ENCODE measurements around the gene BMP8B.

DNA sequence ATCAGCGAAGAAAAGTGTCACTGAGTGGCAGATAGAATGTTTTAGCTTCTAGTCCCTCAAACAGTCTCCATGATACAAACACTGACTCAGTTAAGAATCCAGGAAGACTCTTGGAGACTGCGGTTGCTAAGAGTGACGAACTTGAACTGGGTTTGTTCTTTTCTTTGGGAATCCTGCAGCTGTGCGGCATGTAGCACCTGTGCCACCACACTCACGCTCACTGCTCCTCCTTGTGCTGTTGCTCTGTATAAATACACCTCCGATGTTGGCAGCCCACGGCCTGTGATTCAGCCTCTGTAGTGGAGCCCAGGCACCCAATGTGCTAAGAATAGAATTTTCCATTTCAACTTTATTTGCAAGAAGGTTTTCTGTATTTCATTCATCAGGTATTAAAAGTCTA is 55.5 kb downstream of the BMP8B start:
- TF ChIP-seq, protein P1, sequence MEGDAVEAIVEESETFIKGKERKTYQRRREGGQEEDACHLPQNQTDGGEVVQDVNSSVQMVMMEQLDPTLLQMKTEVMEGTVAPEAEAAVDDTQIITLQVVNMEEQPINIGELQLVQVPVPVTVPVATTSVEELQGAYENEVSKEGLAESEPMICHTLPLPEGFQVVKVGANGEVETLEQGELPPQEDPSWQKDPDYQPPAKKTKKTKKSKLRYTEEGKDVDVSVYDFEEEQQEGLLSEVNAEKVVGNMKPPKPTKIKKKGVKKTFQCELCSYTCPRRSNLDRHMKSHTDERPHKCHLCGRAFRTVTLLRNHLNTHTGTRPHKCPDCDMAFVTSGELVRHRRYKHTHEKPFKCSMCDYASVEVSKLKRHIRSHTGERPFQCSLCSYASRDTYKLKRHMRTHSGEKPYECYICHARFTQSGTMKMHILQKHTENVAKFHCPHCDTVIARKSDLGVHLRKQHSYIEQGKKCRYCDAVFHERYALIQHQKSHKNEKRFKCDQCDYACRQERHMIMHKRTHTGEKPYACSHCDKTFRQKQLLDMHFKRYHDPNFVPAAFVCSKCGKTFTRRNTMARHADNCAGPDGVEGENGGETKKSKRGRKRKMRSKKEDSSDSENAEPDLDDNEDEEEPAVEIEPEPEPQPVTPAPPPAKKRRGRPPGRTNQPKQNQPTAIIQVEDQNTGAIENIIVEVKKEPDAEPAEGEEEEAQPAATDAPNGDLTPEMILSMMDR (IDR thresholded peaks at IDR 0.05; ENCODE audit: low read depth, low read length, missing input control): no peak
- TF ChIP-seq SP1 (IDR thresholded peaks at IDR 0.05) (no peak), YY1 (IDR thresholded peaks at IDR 0.05) (no peak), RAD21 (IDR thresholded peaks at IDR 0.05) (no peak), REST (IDR thresholded peaks at IDR 0.05) (no peak), TAF1 (conservative IDR thresholded peaks at IDR 0.05) (no peak)

Data from liver (tissue), 3 donors.